Activated CD8-positive, alpha-beta memory T cell treated with anti-CD3 and anti-CD28 coated beads, Interleukin-2, amount 10 ng/mL, durations not matched to agents 7 days and 5 days (primary cell): ENCODE measurements around the gene BCCIP. TPM values are rescaled to one million over a fixed set of nuclear protein-coding genes. Genes with fewer than 3 reads are reported as not detected.

Experiments
- ATAC-seq: fragments of 150-1000 bp; cut with Tn5 transposase; one replicate; pipeline ENCODE4 v1.10.0; 2021; ENCODE audit warnings: moderate library complexity
- CTCF ChIA-PET: fragments of 350-600 bp; sonication (Branson Sonifier 250); formaldehyde crosslinking; loops from one replicate; lab custom pipeline; 2021; ENCODE audit warnings: antibody characterized with exemption; lab: Charles Lee
- DNase-seq: peaks from one replicate; pipeline ENCODE4 v3.0.0-alpha.2; 2020
- H3K27ac Mint-ChIP-seq: one replicate; pipeline ENCODE4 v1.8.0; 2021; ENCODE audit warnings: mild to moderate bottlenecking, mixed read lengths
- H3K27me3 Mint-ChIP-seq: one replicate; pipeline ENCODE4 v1.8.0; 2021; ENCODE audit warnings: mixed read lengths
- H3K36me3 Mint-ChIP-seq: one replicate; pipeline ENCODE4 v1.8.0; 2021; ENCODE audit warnings: mild to moderate bottlenecking, mixed read lengths
- H3K4me1 Mint-ChIP-seq: one replicate; pipeline ENCODE4 v1.8.0; 2021; ENCODE audit warnings: mixed read lengths
- H3K4me3 Mint-ChIP-seq: one replicate; pipeline ENCODE4 v1.8.0; 2021; ENCODE audit warnings: mild to moderate bottlenecking, moderate library complexity, mixed read lengths
- H3K9me3 Mint-ChIP-seq: one replicate; pipeline ENCODE4 v1.8.0; 2022; ENCODE audit warnings: low read depth, mixed read lengths
- total RNA-seq, 2 experiments: library from RNA; stranded (reverse); gene quantifications; one replicate each; pipeline ENCODE4 v1.2.3, GENCODE V29; 2021

BCCIP gene
- total RNA-seq, 2 experiments from 2014 or later: 53.1 to 77.0 TPM

DNA sequence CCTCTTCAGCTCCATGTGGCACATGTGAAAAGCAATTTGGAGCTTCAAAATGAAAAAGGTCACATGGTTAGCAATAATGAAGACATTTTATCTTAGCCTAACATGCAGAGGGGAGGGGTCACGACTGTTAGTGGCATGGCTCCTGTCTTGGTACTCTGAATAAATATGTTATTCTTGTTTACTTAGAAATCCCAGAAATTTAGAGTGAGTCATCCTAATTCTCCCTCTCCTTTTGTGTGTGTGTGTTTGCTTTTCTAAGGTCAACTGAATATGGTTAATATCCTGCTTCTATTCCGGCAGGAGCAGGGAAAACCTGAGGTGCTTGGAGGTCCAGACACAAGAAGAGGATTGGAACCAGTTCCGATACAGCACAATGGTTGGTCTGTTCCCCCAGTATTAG lies 17.6 kb downstream of the BCCIP start:
- DNase-seq (no peak), ATAC-seq (no peak)
- no peak overlapping the region for H3K27ac Mint-ChIP-seq
- no peaks in the 10 kb centered on the region for H3K9me3 Mint-ChIP-seq
- H3K27me3 Mint-ChIP-seq: no peaks in the 10 kb centered on the region
- peaks cover 7% of the 10 kb centered on the region for H3K36me3 Mint-ChIP-seq
- H3K4me1 Mint-ChIP-seq: no peaks in the 10 kb centered on the region
- H3K4me3 Mint-ChIP-seq: no peak overlapping the region
- CTCF ChIA-PET: interaction anchor here (0.5 kb wide), 1 partner anchor 567 kb away, joined by 3 read pairs; no protein-coding TSS in a partner anchor

DNA sequence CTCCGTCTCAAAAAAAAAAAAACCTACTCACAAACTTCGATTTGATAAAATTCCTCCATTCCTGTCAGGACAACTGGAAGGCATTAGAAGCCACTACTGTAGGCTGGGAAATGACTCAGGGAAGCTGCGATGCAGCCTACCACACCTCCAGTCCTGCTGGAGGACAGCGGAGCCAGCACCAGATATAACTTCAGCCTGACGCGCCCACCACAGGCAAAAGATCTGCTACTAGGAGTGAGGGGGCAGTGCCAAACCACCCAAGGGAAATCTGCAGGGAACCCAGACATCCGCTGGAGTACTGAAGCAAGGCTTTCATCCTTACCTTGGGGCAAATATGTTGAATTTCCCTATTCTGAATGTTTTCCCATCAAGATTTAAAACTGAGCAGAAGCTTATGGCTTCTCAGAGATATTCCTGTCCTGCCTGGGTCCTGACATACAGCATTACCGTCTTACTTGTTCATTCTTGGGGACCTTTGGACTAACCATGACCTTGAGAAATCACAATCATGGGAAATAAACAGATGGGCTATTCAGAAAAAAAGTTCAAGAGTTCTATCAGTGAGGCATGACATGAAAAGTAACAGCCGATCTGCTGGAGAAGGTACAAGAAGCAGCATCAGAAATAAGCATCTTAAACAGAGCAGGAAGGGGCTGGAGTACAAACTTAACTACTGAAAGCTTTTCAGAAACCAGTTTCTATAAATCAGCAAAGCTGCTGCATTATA lies 20.4 kb downstream of the BCCIP start:
- Mint-ChIP-seq H3K9me3 (no peaks in the 10 kb centered on the region), H3K27me3 (no peaks in the 10 kb centered on the region), H3K27ac (no peak overlapping the region), H3K4me1 (no peaks in the 10 kb centered on the region), H3K4me3 (no peak overlapping the region), H3K36me3 (peaks cover 4% of the 10 kb centered on the region)
- CTCF ChIA-PET: interaction anchor here (1.9 kb wide), 1 partner anchor 12 kb away, joined by 6 read pairs; no protein-coding TSS in a partner anchor
- DNase-seq: no peak
- ATAC-seq: no peak

DNA sequence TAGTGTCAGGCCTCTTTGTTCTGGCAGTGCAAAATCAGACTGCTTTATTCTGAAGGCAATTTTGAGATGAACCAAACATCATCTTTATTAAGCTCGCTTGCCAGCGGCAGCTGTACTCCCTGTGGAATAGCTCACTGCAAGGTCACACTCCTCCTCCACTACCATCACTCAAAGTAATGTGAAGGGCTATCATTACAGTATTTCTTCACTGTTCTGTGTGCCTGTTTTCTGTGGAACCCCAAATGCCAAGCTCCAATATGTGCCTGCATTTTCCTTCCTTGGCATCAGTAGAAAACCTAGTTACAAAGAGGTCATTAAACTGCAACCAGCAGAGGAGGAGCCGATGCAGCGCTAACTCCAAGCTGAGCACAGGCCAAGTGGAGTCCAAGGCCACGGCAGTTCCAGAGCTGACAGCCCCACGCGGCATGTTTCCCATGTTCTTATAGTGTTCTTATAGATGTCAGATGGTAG lies 21.4 kb downstream of the BCCIP start:
- Mint-ChIP-seq H3K9me3 (no peaks in the 10 kb centered on the region), H3K36me3 (peaks cover 4% of the 10 kb centered on the region), H3K4me1 (no peaks in the 10 kb centered on the region), H3K27ac (no peak overlapping the region), H3K27me3 (no peaks in the 10 kb centered on the region), H3K4me3 (no peak overlapping the region)
- no peak for ATAC-seq
- no peak for DNase-seq
- CTCF ChIA-PET: interaction anchor here (1.1 to 1.9 kb wide), 2 partner anchors 11 to 24 kb away, joined by 3 to 6 read pairs; no protein-coding TSS in a partner anchor

DNA sequence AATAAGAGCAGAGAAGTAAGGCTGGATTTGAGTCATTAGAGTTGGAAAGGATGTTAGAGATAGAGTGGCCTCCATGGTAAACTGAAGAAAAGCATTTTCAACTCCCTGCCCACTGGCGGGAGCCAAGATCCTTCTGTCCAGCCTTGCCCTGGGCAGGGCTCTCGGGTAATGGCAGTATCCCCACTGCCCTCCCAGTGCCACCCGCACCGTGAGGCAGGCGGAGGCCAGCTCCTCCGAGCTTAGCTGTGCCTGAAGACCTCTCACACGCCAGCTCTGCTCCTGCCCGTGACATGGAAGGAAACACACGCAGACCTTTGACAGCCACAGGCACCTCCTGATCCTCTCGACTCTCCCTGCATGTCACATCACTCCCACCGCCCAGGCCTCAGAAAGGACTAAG lies 22.3 kb downstream of the BCCIP start:
- H3K4me3 Mint-ChIP-seq: no peak overlapping the region
- no peak overlapping the region for H3K27ac Mint-ChIP-seq
- no peaks in the 10 kb centered on the region for H3K4me1 Mint-ChIP-seq
- DNase-seq (no peak), ATAC-seq (no peak)
- no peaks in the 10 kb centered on the region for H3K9me3 Mint-ChIP-seq
- peaks cover 6% of the 10 kb centered on the region for H3K36me3 Mint-ChIP-seq
- CTCF ChIA-PET: no interaction called here
- no peaks in the 10 kb centered on the region for H3K27me3 Mint-ChIP-seq

DNA sequence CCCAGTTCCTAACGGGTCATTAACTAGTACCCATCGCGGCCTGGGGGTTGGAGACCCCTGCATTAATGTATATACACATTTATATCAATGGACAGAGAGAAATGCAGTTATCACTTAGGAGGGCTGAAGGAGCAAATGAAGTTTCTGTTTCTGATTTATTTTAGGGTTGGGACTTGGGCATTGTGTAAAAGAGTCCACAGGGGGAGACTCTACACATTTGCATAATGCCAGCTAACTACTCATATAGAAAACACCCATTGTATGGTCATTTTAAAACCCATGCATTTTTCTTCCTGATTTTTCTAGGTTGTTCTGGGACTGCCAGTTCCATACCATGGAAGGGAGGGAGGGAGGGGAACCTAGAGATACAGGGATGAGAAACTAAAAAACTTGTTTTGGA lies 23.5 kb downstream of the BCCIP start:
- Mint-ChIP-seq H3K4me3 (no peak overlapping the region), H3K27me3 (no peaks in the 10 kb centered on the region), H3K9me3 (no peaks in the 10 kb centered on the region), H3K36me3 (peaks cover 10% of the 10 kb centered on the region), H3K27ac (no peak overlapping the region), H3K4me1 (no peaks in the 10 kb centered on the region)
- CTCF ChIA-PET: no interaction called here
- DNase-seq (no peak), ATAC-seq (no peak)

DNA sequence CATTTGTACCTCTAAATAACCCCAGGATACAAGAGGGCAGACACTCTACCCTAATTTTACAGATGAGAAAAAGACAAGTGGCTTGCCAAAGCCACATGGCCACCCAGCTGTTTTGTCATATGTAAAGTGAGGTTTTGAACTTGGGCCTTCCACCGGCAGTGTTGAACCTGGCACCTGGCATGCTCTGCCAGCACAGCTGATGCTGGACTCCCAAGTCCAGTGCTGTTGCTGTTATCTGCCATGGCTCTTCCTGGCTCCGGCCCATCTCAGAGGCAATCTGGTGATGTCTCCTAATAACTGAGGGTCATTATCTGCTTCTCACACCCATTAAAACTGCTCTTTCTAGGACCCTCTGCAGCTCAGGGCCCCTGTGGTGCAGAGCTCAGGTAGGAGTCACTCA lies 25.0 kb downstream of the BCCIP start:
- H3K36me3 Mint-ChIP-seq: peaks cover 13% of the 10 kb centered on the region
- no peak for DNase-seq
- no peaks in the 10 kb centered on the region for H3K9me3 Mint-ChIP-seq
- no peak overlapping the region for H3K4me3 Mint-ChIP-seq
- ATAC-seq: no peak
- CTCF ChIA-PET: no interaction called here
- H3K4me1 Mint-ChIP-seq: no peaks in the 10 kb centered on the region
- no peaks in the 10 kb centered on the region for H3K27me3 Mint-ChIP-seq
- no peak overlapping the region for H3K27ac Mint-ChIP-seq

DNA sequence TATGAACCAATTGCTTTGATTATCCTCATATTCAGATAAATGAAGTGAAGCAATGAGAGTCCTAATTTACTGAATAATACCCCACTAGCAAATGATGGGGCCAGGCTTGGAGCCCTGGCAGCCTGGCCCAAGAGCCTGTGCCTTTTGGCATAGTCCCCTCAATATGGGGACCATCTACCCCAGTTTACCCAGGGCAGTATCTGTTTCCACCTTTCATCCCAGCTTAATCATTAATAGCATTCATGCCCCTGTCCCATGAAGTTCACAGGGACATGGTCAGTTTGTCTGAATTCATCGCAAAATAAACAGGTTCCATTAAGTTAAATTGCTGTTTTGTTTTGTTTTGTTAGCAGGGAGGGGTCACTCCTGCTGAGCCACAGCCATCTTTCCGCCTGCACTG lies 25.5 kb downstream of the BCCIP start:
- no peak for ATAC-seq
- H3K27ac Mint-ChIP-seq: no peak overlapping the region
- no peak overlapping the region for H3K4me3 Mint-ChIP-seq
- DNase-seq: no peak
- H3K4me1 Mint-ChIP-seq: no peaks in the 10 kb centered on the region
- H3K27me3 Mint-ChIP-seq: no peaks in the 10 kb centered on the region
- no peaks in the 10 kb centered on the region for H3K9me3 Mint-ChIP-seq
- CTCF ChIA-PET: no interaction called here
- H3K36me3 Mint-ChIP-seq: peaks cover 15% of the 10 kb centered on the region

DNA sequence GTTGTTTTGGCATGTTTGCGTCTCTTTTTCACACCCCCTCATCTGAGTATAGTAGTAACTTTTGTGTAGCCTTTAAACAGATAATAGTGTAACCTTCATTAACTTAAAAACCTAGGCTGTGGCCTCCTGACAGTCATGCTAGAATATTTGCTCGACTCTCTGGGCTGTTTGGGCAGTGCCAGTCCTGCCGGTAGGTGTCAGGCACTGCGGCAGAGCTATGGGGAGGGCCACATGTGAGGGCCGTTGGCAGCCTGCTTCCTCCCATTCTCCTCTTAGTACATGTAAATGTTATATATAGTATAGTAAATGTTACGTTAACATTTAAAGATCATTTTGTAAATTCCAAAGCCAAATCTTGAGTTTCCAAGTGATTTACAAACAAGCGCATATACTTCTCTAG lies 26.1 kb downstream of the BCCIP start:
- Mint-ChIP-seq H3K4me1 (no peaks in the 10 kb centered on the region), H3K27me3 (no peaks in the 10 kb centered on the region), H3K4me3 (no peak overlapping the region), H3K27ac (no peak overlapping the region), H3K36me3 (peaks cover 15% of the 10 kb centered on the region), H3K9me3 (no peaks in the 10 kb centered on the region)
- CTCF ChIA-PET: no interaction called here
- ATAC-seq: no peak
- DNase-seq: no peak

DNA sequence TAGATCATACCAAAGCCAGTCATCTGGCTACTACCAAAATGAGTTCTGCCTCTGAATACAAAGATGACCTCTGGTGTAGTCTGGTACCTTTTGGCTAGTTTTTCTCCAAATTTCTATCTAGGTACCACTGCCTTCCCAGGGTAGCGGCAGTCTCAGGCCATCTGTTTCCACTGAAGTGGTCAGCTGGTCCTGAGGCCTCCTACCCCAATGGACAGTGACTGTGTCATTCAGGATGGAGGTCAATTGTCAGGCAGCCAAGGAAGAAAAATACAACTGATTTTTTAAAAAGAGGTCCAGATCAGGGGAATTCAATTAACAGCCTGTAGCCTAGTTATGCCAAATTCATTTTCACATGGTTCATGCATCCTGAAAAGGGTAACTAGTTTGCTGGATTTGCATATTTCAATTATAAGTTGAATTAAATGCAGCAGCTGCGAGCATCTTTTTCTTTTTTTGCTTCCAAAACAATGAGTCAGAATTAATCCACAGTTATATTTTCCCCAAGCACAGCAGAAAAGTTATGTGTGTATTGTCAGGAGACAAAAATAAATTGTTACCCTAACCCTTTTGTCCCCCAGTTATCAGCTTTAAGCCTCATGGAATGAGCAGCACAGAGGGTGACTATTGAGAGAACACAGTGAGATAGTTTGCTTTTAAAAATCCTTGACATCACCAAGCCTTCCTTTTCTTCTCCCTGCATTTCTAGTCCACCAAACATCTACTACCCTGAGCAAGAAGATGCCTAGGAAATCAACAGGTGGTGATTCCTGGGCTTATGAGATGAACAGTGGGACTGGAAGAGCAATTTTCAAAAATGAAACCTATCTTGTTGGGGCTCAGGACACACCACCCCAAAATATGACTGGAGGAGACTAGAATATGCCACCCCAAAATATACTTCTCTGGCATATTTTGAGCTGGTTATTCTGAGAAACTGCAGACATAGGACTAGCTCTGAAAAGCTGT lies 27.7 kb downstream of the BCCIP start:
- no peaks in the 10 kb centered on the region for H3K4me1 Mint-ChIP-seq
- no peak overlapping the region for H3K27ac Mint-ChIP-seq
- DNase-seq (no peak), ATAC-seq (no peak)
- peaks cover 15% of the 10 kb centered on the region for H3K36me3 Mint-ChIP-seq
- no peaks in the 10 kb centered on the region for H3K9me3 Mint-ChIP-seq
- no peaks in the 10 kb centered on the region for H3K27me3 Mint-ChIP-seq
- CTCF ChIA-PET: no interaction called here
- H3K4me3 Mint-ChIP-seq: no peak overlapping the region

DNA sequence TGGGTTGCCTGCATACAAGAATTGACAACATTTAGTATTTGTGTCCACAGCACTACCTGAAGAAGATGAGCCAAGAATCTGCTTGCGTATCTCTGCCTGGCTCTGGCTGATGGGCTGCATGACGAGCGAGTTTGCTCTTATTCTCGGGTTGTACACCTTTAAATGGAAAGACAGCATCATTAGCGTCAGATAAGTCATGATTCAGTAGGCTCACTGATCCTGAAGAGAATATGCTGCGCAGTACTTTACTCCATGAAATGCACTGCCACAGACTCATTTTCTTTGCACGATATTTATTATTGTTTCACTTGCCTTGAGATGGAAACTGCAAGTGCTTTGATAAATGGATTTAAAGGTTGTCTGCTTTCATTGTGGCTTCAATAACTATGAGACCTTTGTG lies 29.1 kb downstream of the BCCIP start:
- Mint-ChIP-seq H3K27me3 (no peaks in the 10 kb centered on the region), H3K27ac (no peak overlapping the region), H3K4me3 (no peak overlapping the region), H3K9me3 (no peaks in the 10 kb centered on the region), H3K4me1 (no peaks in the 10 kb centered on the region), H3K36me3 (peaks cover 14% of the 10 kb centered on the region)
- CTCF ChIA-PET: no interaction called here
- ATAC-seq (no peak), DNase-seq (no peak)

DNA sequence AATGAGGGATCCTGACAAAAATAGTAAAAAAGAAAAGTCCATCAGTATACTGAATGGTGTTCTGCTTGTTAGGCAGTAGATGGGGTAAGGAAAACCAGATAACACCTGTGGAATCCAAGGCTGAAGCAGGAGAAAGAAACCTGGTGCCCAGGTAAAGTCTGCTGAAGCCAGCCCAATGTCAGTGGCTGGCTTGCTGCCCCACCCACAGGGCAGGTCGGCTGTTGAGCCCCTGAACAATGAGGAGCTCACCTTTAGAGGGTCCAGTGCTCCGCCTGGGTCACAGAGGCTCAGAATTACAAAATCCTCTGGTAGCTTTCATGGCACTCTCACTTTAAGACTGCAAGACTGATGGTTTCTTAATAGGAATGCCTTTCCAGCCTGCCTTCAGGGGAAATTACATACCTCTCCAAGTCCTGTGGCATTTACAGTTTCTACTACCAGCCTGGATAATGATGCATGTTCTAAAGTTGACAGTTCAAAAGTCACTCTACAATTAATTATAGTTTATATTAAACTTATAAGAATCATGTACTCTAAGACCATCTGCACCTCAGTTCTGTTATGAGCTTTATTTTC lies 33.9 kb downstream of the BCCIP start:
- Mint-ChIP-seq H3K9me3 (no peaks in the 10 kb centered on the region), H3K36me3 (peaks cover 4% of the 10 kb centered on the region), H3K27ac (no peak overlapping the region), H3K27me3 (no peaks in the 10 kb centered on the region), H3K4me1 (no peaks in the 10 kb centered on the region), H3K4me3 (no peak overlapping the region)
- DNase-seq (no peak), ATAC-seq (no peak)
- CTCF ChIA-PET: interaction anchor here (1.0 kb wide), 1 partner anchor 815 kb away, joined by 3 read pairs; no protein-coding TSS in a partner anchor

DNA sequence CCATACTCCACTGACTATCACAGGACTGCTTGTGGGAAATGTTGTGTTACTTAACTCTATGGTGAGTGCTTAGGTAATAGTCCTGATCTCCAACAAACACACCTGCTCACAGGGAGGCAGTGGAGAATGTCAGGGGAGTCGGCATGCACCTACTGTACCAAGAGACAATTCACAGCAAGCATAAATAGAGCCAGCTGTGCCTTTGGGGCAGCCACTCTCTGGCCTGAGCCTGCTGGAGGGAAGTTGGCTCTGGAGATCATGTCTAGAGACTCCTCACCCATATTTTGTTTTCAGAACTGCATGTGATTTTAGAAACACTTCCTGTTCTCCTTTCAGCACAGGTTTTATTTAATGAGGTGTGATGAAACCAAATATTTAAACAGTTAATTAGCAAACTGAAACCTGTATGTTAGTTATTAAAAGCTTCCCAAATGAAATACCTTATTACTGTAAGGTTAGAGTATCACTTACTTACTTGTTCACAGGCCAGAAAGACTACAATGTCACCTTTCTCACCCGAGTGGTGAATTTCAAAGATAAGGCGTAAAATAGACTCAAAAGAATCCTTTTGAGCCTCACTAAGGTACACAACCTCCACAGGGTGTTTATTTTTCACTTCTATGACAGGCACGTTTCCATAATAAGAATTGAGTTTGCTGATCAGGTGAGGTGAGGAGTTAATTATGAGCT lies 35.9 kb downstream of the BCCIP start:
- H3K4me1 Mint-ChIP-seq: no peaks in the 10 kb centered on the region
- no peaks in the 10 kb centered on the region for H3K9me3 Mint-ChIP-seq
- H3K36me3 Mint-ChIP-seq: no peaks in the 10 kb centered on the region
- ATAC-seq: no peak
- no peaks in the 10 kb centered on the region for H3K27me3 Mint-ChIP-seq
- DNase-seq: no peak
- CTCF ChIA-PET: interaction anchor here (0.7 to 1.0 kb wide), 2 partner anchors 9 kb away, joined by 3 to 5 read pairs; no protein-coding TSS in a partner anchor
- no peak overlapping the region for H3K4me3 Mint-ChIP-seq
- H3K27ac Mint-ChIP-seq: no peak overlapping the region

DNA sequence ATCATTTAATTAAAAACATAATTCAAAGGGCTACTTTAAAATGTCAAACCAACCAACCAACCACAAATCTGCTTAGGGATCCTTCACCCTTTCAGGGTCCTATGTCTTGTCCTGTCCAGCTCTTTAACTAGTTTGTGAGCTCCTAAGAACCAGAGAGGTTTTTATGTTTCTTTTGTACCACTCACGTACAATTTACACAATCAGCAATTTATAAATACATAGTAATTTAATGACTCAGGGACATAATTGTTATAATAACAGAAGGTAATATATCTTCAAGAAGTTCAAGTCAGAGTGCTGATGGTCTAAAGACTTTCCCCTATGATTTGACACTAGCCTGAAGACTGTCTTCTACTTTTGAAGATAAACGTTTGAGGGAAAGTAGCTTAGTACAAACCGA lies 41.8 kb downstream of the BCCIP start:
- CTCF ChIA-PET: interaction anchor here (1.4 kb wide), 1 partner anchor 12 kb away, joined by 3 read pairs; no protein-coding TSS in a partner anchor

More for the DNA sequence above, 41.8 kb downstream of the BCCIP start:
- Mint-ChIP-seq H3K4me3 (no peak overlapping the region), H3K9me3 (no peaks in the 10 kb centered on the region), H3K36me3 (no peaks in the 10 kb centered on the region), H3K27me3 (no peaks in the 10 kb centered on the region), H3K4me1 (no peaks in the 10 kb centered on the region), H3K27ac (no peak overlapping the region)
- DNase-seq (no peak), ATAC-seq (no peak)
